ENCODE results near the gene NUDT16L1.

Gene NUDT16L1

DNA sequence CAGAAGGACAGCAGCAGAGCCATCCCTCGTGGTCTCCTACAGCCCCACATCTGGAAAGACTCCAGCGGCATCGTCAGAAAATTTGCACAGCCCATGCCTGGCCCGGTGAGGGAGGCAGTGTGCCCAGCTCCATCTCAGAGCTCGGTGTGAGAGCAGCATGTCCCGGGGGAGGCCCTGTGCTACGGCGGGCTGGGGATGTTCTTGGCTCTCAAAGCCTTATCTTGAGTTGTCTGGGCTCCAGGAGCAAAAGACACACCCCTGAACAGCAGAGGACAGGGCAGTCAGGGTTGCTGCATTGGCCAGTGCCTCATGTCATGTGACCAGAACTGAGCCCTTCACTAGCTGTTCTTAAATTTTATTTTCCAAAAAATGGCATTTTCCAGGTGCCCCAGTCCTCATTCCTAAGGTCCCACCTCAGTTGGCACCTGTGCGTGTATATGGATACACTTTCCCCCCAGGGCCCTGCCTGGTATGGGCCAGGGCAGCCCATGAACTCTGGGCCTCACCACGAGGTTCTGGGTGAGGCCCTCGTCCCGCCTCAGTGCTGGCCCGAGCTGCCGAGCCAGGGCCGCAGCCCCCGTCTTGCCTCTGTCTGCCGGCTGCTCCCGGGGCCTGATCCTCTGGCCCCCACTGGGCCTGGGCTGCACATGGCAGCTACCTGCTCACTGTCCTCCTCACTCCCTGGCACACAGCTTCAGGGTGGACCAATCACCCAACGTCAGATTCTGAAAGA is 3.0 kb downstream of the NUDT16L1 start:
- DNase-seq = no peak

GRCh38 chr16:4696905-4697847 is 3.8 kb downstream of the NUDT16L1 start:
- DNase-seq = no peak

- no peak for DNase-seq
Observed at GRCh38 chr16:4697848-4698291, 4.5 kb downstream of the NUDT16L1 start.

DNA sequence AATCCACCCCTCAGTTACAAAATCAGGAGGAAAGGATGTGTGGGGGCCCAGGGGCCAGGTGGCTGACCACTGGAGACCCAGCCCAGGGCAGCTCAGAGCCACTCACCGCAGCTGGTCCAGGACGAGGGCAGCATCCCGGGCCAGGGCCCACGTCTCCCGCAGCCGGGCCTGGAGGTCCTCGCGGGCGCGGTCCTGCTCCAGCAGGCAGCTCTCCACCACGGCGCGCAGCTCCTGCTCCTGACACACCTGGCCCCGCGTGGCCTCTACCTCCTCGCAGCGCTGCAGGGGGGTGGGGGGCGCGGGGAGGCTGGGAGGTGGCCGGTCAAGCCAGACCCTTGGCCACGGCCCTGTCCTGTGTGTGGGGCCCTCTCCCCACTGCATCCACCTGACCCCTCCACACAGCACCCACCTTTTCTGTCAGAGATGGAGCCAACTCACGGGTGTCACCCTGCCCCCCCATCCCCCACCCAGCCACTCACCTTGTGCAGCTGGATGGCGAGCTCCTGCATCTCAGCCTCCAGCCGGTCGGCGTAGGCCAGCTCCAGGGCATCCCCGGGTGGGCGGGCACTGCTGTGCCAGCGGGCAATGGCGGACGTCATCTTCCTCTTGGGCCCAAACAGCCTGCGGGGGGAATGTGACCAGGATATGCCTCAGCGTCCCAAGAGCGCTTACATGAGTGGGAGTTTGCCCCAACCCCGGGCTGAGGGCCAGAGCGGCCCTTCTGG is 5.1 kb downstream of the NUDT16L1 start:
- no peak for DNase-seq

DNA sequence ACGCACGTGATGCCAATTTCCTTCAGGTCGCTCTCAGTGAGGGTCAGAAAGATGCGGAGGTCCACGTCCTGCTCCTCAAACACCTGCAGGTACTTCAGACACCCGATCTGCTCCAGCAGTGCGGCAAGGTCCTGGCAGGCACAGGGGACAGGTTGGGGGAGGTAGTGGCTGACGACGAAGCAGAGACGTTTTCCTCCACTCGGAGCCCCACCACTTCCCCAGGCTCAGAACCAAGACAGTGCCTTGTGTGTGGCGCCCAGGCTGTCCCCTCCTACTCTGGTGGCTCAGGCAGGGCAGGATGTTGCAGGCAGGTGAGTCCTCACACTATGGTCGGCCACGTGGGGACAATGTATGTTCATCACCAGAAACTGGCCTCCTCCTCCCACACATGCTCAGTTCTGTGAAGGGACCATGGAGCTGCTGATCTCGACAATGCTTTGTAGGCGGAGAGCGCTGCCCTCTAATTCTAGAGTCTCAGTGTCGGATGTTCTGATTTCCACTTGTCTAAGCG is 5.7 kb downstream of the NUDT16L1 start:
- DNase-seq = no peak

GRCh38 chr16:4700380-4700996 is 7.1 kb downstream of the NUDT16L1 start:
- peak in 1 of 2 donors; percentile 28 for DNase-seq

DNA sequence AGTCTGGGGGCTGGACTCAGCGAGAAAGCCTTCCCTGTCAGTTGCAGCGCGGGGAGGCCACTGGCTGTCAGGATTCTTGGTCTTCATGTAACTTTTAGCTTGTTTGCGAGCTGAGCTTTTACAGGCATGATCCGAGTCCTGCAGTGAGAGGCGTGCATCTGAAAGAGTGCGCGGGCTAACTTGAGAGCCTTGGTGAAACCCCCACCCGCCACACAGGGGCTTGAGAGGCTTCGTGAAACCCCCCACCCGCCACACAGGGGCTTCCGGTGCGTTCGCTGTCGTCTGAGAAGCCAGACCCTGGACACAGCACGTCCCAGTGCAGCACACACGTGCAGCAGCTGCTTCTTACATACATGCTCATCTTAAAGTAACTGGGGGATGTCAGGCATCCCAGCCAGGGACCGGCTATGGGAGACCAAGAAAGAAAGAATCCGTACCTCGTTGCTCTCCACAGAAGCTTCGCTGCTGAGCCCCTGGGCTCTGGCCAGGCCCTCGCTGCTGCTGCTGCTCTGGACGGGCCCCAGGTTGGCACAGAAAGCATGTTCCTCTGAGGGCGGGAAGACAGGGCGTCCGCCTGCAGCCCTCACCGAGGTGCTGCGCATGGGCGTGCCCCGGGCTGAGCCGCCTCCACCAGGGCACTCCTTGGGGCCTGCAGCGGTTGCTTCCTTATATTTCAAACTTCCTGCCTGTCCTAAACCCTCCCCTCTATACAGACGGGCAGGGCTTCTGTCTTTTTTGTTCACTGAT is 7.8 kb downstream of the NUDT16L1 start:
- DNase-seq = no peak

DNA sequence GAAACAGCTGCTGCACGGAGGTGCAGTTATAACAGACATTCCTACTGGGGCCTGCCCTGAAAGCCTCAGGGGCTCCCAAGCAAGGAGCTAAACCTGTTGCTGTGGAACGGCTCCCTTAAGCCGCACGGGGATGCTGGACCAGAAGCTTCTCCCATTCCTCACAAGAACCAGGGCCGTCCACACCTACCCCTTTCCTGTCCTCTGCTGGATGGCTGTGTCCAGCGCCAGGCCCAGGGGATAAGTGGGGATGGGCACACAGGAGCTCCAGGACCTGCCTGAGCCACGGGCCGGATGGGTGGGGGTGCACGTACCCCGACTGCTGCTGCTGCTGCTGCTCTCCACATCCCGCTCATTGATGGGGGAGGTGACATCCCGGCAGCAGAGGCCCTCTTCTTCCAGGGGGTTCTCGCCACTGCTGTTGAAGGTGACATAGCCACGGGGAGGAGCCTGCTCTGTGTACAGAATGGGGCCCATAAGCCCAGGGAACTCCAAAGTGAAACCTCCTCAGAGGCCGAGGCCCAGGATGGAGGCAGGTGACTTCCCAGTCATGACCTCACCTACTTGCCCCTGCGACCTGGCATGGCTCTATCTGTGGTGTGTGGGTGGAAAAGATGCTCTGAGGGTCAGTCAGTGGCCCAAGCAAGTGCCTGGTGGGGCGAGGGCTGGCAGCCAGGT is 8.6 kb downstream of the NUDT16L1 start:
- DNase-seq = no peak

- DNase-seq = no peak
Observed at GRCh38 chr16:4702466-4702808, 9.1 kb downstream of the NUDT16L1 start.

DNA sequence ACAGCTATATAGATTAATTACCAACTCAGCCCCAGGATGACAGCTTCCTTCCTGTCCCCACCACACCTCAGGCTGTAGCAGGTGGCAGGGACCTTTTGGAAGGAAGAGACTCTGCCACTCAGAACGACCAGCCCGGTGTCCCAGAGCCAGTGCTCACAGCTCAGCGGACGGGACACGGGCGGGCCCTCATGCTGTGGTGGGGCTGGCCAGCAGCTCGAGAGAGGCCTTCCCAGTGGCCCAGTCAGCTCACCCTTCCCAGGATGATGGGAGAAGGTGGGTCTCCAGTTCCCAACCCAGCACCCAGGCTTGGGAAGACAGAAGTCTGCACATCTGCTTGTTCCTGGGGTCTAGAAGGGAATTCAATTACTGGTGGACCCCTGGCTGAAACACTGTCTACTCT is 10.5 kb downstream of the NUDT16L1 start:
- DNase-seq = no peak

GRCh38 chr16:4704491-4704890 is 11.1 kb downstream of the NUDT16L1 start:
- no peak for DNase-seq

GRCh38 chr16:4704913-4705312 is 11.6 kb downstream of the NUDT16L1 start:
- DNase-seq = no peak

GRCh38 chr16:4706871-4707270 is 13.5 kb downstream of the NUDT16L1 start:
- DNase-seq = no peak

DNA sequence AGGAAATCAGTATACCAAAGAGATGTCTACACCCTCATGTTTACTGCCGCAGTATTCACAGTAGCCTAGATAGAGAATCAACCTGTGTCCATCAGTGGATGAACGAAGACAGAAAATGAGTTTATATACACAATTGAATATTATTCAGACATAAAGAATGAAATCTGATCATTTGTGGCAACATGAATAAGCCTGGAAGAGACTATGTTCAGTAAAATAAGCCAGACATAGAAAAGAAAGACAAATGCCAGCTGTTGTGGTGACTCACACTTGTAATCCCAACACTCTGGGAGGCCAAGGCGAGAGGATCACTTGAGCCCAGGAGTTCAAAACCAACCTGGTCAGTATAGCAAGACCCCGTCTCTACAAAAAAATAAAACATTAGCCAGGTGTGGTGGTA is 16.1 kb downstream of the NUDT16L1 start:
- DNase-seq = no peak

DNA sequence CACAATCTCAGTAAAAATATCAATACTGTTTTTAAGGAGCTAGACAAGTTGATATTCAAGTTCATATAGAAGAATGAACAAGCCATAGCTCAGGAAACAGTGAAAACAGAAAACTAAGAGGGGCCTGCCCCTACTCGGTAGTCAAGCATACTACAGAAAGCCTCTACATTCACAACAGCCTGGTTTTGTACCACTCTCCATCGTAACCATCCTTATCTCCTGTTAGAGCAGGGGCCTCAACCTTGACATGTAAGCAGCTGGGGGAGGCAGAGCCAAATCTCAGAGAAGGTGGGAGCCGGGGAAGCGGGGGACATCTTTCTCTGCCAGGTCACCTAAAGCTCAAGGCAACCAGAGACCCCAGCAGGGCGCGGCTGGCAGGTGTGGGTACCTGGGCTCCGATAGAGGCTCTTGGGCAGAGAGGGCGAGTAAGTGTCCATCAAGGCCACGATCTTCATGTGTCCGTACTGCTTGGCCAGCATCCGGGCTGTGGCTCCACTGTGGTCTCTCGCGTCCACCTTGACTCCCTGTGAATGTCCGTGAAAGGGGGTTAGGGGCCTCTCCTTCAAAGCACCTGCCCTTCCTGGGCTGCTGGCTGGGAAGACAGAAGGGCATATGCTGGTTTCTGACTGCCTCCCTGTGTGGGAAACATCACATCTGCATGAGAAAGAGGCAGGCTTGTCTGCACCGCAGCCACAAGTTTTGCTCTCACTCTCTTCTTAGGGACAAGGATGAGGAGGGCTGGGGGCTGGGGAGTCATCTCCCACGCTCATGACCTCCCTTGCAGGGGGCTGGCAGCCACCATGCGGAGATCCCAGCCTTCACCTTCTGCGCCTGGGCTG is 20.5 kb downstream of the NUDT16L1 start:
- DNase-seq = no peak

DNA sequence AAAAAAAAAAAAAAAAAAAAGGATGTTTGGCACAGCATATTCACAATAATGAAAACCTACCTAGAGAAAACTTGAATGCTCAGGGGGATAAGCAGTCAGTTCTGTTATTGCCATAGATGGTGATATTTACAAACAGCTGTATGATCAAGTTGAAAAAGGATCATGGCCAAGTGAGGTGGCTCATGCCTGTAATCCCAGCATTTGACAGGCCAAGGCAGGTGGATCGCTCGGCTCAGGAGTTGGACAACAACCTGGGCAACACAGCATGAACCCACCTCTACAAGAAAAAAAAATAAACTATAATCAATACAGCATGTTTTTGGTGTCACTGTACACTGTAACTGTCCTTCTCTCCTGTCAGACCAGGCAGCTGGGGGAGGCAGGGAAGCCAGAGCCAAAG is 21.6 kb downstream of the NUDT16L1 start:
- DNase-seq = no peak

- no peak for DNase-seq
Observed at GRCh38 chr16:4718466-4718865, 25.1 kb downstream of the NUDT16L1 start.

DNA sequence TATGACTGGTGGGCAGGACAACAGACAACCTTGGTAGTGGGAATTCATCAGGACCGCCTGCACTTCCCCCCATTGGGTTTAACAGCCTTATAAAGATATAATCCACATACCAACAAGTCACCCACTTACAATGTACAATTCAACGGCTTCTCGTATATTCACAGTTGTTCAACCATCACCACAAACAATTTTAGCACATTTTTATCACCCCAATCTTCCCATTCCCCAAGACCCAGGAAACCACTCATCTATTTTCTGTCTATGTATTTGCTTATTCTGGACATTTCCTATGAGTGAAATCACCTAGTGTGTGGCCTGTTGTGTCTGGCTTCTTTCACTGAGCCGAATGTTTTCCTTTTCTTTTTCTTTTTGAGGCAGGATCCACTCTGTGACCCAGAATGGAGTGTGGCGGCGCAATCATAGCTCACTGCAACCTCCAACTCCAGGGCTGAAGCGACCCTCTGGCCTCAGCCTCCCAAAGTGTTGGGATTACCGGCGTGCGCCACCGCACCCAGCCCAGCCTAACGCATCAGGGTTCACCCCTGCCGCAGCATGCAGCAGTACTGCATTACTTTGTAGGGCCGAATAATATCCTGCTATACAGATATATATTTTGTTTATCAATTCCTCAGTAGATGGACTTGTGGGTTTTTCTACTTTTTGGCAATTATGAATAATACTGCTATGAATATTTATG is 29.9 kb downstream of the NUDT16L1 start:
- no peak for DNase-seq

GRCh38 chr16:4724661-4725270 is 31.4 kb downstream of the NUDT16L1 start:
- DNase-seq = no peak
